Dermis lymphatic vessel endothelial cell (primary cell): ENCODE results near the gene SNRK. TPM values are rescaled to one million over a fixed set of nuclear protein-coding genes. Genes with fewer than 3 reads are reported as not detected.

Experiments
- total RNA-seq: library from RNA; depleted of rRNA; stranded (reverse); fragments of >200 nt; gene quantifications from 2 replicates; pipeline ENCODE4 v1.2.1, GENCODE V29; 2014

SNRK gene, protein sequence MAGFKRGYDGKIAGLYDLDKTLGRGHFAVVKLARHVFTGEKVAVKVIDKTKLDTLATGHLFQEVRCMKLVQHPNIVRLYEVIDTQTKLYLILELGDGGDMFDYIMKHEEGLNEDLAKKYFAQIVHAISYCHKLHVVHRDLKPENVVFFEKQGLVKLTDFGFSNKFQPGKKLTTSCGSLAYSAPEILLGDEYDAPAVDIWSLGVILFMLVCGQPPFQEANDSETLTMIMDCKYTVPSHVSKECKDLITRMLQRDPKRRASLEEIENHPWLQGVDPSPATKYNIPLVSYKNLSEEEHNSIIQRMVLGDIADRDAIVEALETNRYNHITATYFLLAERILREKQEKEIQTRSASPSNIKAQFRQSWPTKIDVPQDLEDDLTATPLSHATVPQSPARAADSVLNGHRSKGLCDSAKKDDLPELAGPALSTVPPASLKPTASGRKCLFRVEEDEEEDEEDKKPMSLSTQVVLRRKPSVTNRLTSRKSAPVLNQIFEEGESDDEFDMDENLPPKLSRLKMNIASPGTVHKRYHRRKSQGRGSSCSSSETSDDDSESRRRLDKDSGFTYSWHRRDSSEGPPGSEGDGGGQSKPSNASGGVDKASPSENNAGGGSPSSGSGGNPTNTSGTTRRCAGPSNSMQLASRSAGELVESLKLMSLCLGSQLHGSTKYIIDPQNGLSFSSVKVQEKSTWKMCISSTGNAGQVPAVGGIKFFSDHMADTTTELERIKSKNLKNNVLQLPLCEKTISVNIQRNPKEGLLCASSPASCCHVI
- 158 and 166 TPM in 2 replicates for total RNA-seq

GRCh38 chr3:43286115-43286840 is at the start of gene SNRK:
Gene SNRK, plus strand, starts transcription at chr3:43286540. Its CDS starts 16,664 bp downstream, at chr3:43303204.

Other genes with a start within 250 kb of the SNRK start
- 3.4 and 4.0 TPM in 2 replicates for gene POMGNT2, start 180.5 kb upstream of the SNRK start, total RNA-seq